ENCODE results near the gene PRDM16.

PRDM16 gene

DNA sequence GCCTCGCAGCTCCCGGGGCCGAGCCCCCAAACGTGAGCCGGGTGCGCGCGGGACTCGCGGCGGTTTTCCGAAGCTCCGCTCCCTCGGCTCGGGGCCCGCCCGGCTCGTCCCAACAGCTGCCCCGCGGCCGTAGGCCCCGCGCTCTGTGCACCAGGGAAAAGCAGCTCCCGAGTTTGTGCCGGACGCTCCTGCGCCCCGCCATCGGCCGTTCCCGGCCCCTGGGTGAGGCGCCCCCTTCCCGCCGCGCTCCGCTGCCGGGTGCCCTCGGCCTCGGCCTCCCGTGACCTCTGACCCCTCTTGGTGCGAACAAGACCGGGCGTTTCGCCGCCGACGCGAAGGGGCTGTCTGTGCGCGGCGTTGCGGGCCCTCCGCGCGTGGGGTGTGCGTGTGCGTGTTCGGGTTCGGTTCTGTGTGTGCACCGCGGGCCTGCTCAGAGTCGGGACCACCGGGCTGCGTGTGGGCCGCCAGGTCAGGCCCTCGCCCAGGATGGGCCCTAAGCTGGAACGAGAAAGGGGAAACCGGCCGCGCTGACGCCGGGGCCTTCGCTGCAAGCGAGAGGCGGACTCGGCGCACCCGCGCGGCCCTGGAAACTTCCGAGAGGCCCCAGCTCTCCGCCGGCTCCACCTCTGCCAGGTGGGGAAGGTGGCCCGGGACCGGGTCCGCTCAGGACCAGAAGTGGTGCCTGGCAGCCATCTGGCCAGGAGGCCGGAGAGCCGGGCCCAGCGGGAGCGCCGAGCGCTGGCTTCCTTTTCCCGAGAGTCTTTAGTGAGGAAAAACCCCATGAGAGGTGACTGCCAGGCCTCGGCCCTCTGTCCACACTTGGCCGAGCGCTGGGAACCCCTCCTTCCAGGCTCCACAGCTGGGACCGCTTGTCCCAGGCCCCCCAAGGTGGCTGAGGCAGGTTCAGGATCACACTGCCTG lies 1.9 kb downstream of the PRDM16 start:
- DNase-seq, result no peak

DNA sequence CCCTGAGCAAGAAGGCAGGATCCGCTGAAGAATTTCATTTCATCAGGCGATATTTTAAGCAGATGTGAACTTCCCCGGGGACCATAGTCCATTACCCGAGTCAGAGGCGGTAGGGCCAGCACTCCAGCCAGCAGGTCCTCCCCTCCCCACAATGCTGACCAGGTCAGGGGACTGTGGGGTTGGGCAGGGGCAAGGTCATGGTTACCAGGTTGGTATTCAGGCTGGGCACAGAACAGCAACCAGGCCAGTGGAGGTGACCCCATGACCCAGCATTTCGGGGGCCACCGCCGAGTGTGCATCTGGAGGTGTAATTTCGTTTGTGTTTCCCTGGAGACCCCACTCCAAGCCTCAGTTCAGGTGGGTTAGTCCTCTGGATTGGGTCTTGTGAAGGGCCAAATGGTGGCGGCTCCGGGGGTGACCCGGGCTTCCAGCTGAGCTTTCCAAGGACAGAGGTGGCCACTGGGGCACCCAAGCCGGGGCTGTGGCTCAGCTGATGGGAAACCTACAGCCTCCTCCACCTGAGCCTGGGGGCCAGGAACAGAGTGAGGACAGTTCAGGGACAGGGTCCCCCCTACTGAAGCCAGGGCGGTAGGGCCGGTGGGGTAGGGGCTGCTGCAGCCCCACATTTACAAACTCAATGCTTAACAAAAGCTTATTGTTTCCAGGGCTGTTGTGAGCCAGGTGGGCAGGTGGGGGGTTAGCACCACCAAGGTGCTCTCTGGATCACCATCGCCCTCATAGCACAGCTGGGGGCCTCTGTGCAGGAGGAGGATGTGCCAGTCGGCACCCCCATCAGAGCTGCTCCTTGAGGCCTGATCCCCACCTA lies 2.8 kb downstream of the PRDM16 start:
- DNase-seq, result no peak

DNA sequence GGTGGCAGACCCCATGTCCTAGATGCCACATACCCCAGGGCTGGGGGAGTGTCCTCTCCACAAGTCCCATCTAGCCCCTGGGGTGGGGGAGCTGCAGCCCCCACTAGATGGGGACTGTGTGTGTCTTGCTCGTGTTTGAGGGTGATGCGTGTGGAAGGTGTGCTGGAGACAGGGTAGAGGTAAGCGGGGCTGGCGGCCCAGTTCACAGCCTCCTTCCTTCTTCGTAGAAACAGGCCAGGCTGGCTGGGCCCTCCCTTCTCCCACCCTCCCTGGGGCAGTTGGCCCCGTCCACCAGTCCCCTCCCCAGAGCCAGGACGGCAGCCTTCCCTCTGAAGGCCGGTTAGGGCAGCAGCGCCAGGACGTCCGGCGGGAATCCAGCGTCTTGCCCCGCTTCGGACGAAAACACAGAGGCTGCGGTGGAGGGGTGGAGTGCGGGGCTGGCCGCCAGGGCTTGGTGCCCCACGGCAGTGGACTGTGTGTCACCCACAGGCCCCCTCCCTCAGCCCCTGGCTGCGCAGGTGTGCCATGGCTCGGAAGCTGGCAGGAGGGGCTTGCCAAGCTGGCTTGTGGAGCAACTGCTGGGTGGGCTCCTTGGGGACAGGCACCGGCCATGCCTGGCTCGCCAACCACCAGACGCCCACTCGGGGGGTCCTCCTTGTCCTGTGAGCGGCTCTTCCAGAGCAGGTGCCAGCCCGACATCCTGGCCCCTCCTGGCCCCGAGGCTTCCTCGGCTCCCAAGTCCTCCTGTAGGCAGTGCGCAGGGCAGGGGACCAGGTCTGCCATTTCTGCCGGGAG lies 3.6 kb downstream of the PRDM16 start:
- no peak for DNase-seq

DNA sequence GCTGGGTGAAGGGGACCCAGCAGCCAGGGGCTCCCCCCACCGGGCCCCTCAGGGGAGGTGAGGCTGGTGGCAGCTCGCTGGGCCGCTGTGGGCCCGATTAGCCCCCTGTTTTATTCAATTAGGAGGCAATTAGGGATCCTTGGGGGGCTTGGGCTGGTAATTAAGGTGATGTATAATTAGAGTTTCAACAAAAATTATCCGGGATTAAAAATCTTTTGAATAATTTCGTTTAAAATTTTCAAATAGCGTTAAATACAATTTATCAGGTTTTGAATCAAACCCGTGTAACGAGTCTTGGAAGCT lies 4.1 kb downstream of the PRDM16 start:
- DNase-seq, result no peak

DNA sequence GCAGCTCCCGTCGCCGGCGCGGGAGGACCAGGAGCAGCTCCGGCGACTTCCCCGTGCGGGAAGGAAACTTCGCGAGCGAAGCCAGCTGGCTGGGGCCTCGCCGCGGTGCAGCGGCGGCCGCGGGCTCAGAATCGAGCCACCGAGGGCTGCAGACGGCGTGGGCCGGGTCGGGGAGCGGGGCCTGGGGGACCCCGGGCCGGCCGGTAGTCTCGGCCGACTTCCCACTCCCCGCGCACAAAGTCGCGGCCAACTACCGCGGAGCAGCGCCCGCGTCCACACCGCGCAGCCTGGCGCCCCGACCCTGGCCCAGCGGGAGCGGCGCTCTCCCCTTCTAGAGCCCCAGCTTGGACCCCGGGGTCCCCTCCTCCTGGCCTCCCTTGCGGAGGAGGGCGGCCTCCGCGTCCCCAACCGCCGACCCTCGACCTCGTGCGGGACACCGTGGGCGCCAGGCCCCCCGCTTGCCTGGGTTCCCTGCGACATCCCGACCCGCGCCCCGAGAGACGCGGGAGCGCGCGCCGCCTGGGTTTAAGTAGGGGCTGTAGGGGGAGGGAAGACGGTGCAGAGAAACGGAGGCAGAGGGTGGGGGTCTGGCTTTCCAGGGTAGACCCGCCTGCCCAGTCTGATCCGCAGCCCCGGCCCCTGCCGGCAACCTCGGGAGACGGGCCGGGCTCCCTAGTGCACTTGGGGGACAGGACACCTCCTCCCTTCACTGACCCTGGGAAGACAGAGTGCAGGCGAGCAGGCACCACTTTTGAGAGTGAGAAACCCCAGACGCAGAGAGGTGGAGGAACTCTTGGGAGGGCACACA lies 4.7 kb downstream of the PRDM16 start:
- DNase-seq, result no peak

DNA sequence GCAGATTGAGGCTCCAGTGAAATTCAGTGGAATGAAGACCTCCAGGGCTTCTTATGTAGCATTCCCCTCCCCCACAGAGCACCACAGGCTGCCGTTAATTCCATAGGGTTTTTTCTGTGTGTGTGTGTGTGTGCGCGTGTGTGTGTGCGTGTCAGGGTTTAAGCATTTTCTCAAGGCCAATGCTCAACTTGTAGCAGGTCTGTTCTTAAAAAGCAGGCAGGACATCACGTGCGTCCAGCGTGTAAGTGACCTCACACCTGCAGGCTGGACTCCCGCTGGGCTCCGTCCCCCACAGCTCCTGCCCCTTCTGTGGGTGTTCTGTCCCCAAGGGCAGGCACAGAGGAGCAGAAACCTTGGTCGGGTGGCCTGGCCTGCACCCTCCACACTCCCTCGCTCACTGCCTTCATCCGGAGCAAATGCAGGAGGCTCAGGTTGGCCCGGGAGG lies 5.3 kb downstream of the PRDM16 start:
- DNase-seq, result no peak

DNA sequence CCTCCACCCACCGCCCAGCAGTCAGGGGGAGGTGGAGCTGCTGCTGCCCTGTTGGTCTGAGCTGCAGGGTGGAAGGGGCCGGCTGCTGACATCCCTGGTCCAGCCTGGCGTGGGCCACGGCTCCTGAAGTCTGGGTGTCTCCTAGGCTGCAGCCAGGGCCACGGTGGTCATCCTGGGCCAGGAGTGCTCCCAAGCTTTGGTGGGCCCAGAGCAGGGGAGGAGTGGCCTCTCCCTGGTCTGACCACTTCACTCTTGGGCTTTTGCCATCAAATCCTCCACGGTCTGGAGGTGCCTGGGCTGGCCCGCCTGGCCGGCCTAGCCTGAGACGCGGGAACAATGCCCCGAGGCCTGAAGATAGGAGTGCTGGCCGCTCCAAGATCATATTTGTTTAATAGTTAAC lies 5.8 kb downstream of the PRDM16 start:
- no peak for DNase-seq

DNA sequence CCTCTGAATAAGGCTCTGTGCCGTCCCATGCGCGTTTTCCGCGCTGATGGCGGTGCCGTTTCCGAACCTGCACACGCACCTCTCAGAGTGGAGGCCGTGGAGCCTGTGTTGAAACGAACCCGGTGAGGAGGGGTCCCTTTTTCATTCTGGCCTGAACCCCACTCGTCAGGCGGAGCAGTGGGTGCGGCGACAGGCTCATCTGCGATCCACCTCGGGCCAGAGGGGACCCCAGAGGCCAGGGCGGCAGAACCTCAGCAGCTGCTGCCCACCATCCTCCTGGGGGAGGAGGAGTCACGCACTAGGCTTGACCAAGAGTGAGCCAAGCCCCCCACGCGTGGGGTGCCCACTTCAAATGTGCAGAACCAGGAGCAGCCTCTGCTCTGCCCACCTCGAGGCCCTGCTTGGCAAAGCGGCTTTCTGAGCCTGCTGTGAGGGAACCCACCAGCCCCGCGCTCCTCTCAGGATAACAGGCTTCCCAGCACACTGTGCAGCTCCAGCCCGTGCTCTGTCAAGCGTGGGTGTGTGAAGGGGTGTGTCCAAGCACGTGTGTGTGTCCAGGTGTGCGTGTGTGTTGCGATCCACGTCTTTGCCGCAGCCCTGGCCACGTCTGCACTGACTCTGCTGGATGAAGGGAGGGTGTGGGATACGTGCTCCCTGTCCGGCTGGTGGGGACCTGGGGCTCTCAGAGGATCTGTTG lies 6.8 kb downstream of the PRDM16 start:
- no peak for DNase-seq

DNA sequence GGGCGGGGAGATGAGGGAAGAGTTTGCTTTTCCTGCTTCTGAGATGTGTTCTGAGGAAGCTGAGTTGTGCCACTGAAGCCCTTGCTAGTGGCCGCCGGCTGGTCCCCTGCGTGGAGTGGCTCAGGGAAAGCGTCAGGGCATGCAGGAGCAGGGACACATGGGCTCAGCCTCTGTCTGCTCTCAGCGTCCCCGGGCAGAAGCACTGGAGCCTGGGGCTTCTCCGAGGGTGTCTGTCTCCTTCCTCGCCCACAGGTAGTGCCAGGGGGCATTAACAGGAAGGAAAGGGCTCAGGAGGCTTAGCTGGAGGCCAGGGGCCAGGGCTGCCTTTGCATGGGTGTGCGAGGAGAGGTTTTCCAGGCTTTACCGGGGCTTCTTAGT lies 7.3 kb downstream of the PRDM16 start:
- DNase-seq, result no peak

DNA sequence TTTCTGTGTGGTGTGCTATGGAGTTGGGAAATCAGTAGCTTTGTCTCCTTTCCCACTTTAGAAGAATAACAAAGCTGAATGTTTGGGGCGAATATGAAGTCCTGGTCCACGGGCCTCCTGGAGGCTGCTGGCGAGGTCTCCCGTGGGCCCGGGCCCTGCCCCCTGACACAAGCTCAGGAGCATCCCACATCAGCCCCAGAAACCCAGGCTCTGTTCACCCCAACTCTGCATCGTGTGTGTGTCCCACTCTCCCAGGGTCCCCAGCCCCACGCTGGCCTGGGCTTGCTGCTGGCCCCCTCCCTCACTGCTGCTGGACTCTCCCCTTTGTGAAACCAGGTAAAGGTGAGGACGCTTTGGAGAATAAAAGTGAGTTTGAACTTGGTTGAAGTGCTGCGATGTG lies 8.1 kb downstream of the PRDM16 start:
- DNase-seq, result no peak

DNA sequence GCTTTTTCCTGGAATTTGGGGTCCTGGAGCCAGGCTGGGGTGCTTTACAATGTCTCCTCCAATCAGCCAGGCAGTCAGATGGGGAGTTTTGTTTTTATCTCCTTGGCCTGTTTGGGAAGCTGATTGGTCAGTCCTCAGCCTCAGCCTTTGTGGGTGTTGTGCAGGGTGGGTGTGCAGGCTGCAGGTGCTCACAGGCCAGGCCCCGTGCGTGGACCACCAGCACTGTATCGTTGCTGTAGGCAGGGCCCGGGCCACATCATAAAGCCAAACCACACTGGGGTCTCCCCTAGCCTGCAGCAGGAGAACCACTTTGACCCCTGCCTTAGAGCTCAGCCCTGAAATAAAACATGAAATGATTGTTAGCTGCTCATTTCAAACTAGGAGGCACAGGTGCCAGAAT lies 8.6 kb downstream of the PRDM16 start:
- no peak for DNase-seq

DNA sequence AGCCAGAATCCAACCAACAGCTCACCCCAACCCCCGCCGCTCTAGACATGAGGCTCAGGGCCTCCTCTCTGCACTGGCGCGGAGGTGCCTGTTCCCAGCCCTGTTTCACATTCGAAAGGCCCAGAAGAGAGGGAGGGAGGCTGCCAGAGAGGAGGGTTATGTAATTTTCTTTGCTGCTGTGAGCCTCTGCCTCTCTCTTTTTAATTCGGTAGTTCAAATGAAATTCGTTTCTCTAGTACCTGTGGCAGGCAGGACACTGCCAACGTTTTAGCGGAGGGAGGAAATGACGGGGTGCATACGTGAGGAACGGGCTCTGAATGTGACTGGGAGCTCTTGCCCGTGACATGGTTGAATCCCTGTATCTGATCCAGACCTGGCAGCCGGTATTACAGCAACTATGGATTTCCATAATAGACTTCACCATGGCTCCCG lies 9.4 kb downstream of the PRDM16 start:
- DNase-seq, result no peak

DNA sequence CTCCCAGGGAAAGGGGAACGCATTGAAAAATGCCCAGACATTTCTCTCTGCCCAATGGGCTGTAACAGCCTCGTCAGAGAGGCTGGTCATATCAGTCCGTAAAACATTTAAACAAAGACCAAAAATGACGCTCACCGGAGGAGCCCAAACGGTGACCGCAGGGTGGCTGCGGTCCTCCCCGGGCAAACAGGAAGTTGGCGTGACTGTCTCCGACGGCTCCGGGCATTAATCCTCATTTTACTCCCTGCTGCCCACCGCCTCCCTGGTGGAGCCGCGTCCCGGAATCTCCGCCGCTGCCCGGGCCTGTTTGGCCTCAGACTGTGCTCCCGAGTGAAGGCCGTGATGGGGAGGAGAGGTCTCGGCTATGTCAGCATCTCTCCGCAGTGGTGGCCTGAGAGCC lies 9.9 kb downstream of the PRDM16 start:
- no peak for DNase-seq

DNA sequence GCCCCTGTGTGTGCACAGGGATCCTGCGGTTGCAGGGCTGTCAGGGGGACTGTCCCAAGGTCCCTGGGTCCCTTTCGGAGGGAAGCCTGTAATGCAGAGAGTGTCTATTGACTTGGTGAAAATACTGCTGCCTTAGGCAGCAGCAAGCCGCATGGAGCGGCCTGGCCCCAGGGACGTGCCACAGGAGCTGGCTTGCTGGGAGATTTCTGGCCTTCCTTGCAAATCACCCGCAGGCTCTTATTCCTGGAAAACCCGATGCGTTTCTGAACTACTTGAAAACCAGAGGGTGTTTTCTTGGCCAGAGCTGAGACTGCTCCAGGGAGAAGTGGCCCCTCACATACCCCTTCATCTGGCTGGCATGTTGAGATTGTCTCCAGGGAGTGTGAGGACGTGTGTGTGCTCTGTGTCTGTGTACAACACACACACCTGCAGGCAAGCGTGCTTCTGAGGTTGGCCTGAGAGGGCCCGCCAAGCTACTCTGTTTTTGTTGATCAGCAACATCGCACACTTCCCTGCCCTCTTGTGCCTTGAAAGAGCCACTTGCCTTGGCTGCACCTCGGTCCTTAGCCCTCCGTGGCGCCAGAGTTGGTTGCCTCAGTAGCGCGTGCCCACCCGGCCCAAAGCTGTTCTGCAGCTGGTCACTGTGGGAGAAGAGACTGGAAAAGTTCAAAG lies 10.5 kb downstream of the PRDM16 start:
- DNase-seq, result no peak

DNA sequence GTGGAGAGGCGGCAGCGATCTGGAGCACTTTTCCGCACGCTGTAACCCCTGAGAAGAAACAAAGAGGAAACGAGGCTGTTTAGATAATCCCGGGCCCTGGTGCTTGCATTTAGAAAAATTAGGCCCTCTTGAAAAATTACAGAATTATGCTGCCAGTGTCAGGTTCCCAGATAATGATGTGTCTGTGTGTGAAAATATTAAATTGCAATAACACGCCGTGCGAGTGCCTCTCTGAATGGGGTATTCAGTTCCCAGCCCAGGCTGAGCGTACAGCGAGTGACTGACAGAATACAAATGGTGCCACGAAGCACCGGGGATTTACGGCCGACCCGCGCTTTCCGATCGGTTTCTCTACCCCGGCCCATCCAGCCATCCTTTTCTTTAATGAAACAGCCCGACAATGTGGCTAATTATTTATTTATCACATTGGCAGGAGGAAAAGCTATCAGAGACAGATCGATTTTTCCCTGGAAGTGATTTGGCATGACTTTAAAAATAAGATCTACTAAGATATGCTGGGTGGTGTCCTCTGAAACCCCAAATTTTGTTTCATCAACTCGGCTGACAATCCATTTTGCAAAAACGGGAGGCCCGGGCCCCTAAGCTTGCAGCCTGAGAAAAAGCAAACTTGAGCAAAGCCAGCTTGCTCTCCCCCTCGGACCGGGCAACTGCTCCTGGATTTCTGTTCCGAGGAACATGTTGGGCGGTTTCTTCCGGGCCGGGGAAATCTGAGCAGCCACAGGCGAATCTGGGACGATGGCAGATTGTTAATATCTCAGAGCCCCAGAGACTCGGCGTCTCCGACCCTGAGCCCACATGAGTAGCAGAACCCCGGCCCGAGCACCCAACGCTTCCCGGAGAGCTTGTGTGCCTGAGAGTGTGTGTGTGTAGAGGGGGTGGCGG lies 11.3 kb downstream of the PRDM16 start:
- no peak for DNase-seq

DNA sequence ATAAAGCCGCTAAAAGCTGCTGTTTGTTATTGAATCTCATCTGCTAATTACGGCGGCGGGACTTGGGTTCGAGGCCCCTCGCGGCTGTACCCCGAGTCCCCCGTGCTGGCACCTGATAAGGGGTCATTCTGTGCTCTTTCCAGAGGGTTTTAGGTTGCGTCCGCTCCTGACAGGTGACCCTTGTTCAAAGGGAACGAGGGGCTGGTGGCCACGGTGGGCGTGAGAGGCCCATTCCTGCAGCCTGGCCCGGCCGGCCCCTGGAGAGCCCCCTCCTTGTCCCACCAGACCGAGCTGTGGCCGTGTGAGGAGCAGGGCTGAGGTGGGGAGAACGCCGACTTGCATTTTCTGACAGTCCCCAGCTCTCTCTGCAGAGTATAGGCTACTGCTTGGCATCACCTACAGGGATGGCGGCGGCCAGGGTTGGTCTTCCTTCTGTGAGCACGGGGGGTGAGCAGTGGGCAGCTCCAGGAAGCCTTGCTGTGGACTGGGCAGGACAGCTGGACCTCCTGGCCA lies 12.2 kb downstream of the PRDM16 start:
- no peak for DNase-seq

DNA sequence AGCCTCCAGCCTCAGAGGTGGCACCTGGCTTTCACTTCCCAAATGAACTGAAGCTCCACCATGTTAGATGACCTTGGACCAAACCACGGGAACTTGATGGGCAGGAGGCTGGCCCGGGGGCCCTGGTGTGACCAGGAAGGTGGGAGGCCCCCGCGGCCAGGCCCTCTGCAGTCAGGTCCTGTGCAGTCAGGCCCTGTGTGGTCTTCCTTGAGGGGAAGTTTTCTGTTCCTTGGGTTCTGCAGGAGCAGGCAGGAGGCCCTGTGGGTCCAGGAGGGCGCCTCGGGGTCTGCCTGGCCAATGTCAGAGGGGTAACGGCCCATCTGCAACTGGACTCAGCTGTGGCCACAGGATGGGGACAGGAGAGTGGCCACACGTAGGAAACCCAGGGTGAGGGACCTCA lies 13.0 kb downstream of the PRDM16 start:
- no peak for DNase-seq

DNA sequence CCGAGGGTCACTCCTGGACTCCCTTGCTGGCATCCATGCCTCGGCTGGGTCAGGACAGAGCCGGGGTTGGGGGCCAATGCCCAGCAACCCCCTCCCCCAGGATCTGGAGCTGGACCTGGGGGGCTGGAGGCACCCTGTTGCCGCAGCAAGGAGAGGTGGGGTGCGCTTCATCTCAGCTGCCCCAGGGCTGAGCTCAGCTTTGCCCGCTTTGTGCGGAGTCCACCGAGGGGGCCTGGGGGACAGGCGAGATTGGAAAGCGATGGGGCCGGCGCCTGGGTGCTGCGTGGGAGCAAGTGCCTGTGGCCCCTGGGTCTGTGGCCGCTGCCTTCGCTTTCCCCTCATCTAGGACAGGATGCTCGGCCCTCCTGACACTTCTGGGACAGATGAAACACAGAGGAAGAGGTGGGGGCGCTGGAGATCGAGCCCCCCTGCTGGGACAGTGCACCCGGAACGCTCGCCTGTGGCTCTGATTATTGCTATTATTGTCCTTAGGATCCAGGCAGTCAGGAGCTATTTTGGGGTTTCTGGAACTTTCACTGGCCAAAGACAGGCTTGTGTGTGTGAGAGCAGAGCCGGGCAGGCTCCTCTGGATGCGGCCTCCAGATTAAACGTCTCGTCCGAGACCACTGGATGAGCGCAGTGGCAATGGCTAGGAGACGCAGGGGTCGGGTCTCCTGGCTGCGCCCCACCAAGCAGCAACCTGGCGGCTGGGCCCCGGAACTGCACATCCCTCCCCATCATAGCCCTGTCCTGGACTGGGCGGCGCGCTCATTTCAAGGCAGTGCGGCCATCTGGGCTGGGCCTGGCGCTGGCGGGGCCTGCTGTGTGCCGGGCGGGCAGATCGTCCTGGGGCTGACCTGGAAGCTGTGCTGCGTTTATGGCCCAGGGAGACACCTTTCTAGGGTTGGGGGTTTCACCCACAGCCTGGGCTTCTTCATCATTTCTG lies 13.8 kb downstream of the PRDM16 start:
- no peak for DNase-seq

DNA sequence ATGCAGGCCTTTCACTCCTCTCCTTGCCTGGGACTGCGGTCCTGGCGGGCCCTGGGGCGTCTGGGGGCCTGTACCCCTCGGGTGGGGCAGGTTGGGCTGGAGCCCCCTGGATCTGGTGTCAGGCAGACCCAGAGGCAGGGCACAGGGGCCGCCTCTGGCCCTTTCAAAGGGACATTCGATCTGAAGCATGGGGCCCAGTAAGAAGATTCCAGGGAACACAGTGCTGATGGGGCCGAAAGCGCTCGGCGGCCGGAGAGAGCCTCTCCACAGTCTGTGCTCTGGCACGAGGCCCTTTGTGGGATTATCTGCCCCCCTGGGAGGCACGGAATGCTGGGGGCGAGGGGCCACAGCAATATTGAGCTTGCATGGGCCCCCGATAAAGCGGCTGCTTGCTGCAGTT lies 15.2 kb downstream of the PRDM16 start:
- DNase-seq, result no peak
